Activated naive CD4-positive, alpha-beta T cell treated with anti-CD3 and anti-CD28 coated beads, Interleukin-2, amount 50 U/mL, for 16 hours (primary cell): ENCODE data around the gene MIA.
"Not testable (repeated sequence)": the region's sequence is repeated elsewhere in the genome, so short reads cannot be mapped to it uniquely, and the experiment has no call there.

Source experiments
- DNase-seq: peaks from one replicate; pipeline ENCODE4 v3.0.0-alpha.2; 2020

The MIA gene

DNA sequence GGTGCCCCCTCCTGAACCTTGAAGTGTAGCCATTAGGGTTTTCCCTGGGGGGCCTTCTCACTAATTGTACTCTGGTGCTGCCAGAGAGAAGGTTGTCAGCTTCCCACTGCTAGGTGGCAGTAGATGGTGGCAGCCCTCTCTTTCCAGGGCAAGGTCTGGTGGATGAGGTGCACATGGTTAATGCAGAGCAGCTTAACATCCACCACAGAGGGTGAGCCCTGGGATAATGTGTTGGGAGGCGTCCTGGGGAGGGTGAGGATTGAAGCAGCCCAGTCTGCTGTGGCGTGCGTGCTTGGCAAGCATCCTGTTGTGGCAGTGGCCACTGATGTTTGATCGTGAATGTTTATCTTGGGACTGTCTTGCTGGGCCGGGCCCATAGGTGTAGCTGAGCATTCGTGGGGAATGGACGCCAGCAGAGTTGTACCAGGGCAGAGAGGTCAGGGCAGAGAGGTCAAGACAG, 29.5 kb downstream of the MIA start:
- no peak for DNase-seq

DNA sequence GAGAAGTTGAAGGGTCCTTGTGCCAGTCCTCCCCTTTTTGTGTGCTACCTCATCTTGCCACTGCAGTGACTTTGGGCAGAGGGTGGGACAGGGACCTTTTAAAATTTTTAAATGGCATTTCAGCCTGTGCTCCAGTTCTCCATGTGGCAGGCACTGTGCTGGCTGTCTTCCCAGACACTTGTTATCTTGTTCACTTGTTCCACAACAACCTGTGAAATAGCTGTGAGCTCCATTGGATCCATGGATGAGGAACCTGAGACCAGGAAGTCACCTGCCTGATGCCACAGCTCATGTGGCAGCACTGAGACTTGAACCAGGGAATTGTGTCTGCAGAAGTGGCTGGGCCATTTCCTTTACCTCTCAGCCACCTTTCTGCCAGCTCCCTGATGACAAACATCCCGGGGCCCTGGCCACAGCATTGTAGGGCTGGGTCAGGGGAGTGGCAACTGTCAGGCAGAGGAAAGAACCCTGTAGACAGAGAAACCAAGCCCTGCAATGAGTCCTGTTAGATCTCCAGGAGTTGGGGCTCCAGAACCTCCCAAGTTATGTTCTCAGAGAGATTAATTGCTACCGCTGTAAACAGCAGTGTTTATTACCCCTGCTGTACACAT, 30.0 kb downstream of the MIA start:
- DNase-seq, result no peak

GRCh38 chr19:40806423-40807146, 31.3 kb downstream of the MIA start:
- peak; percentile 76 for DNase-seq

- no peak for DNase-seq
These were observed 32.1 kb downstream of the MIA start for GRCh38 chr19:40807147-40808020.

- no peak for DNase-seq
These were observed 32.7 kb downstream of the MIA start for GRCh38 chr19:40808021-40808325.

DNA sequence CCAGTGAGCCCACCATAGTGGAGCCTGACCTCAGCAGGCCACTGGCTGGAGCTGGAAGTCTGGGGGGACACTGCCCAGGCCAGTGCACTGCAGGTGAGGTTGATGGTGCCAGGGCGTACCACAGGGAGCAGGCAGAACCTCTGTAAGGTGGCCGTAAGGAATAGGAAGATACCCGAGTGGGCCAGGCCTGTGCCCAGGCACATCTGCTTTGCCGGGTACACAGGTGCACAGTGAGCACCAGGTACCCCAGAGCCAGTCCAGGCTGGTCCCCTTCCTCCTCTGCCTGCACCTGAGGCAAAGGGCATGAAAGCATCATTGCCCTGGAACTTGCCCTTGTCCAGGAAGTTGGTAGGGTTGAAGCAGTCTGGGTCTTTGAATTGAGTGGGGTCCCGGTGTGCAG, 33.2 kb downstream of the MIA start:
- no peak for DNase-seq

DNA sequence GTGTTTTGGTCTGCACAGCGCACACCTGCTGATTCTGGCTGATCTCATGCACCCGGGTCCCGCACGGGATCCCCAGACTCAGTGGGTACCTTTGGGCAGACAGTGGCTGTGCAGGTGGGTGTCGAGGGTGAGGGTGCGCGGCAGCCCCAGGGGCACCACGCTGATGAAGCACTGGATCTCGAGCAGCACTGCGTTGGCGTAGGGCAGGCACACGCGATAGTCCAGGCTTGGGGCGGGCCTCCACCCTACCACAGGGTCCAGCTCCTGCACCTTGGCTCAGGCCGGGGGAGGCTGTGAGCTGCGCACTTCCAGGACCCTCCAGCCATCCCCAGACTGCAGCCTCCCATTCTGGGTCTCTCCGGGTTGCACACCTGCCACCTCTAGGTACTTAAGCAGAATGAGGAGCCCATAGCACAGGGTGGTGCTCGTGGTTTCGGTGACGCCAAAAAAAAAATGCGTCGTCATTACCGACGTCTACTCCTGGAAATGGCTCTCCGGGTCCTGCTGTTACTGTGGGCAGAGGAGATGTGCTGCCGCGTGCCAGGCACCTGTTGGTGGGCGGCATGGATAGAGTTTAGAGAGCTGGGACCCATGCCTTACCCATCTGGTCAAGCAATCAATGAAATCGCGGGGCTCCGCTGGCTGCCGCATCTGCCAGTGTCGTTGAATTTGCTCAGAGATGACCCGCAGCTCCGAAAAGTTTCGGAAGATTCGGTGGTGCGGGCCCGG, 34.2 kb downstream of the MIA start:
- no peak for DNase-seq

- no peak for DNase-seq
These were observed 34.8 kb downstream of the MIA start for GRCh38 chr19:40810160-40810559.

DNA sequence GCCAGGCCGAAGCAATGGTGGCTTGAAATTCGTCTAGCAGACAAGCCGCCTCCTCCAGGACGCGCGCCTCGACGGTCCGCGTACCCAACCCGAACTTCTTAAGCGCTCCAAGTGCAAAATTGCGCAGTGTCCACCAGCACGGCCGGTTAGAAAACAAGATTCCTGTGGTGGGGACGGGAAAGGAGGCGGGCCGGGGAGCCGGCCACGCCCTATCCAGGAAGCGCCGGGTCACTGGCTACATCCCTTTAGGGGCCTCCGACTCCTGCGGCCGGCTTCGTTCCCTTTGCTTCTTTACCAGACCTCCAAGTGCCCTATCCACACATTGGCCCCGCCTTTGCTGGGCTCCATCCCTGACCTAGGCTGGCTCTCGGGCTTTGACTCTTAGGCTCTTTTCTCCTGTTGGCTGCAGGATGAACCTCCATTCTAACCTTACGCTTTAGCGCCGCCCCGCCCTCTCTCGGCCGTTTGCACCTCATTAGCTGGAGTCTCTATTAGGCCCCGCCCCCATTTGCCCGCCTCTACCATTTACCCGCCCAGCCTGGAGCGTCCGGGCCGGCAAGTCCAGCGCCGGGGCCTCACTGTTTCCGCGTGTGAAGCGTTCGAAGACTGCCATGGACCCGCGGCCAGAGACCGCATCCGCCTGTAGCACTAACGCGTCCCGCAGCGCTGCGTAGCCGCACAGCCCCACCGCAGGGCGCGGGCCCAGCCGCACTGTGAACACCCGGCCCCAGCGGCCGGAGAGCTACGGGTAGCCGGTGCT, 35.5 kb downstream of the MIA start:
- DNase-seq, result peak; percentile 47

GRCh38 chr19:40811478-40812341, 36.4 kb downstream of the MIA start:
- DNase-seq, result peak; percentile 51

- DNase-seq, result not testable (repeated sequence)
These were observed 37.2 kb downstream of the MIA start for GRCh38 chr19:40812571-40812970.

GRCh38 chr19:40813182-40813581, 37.9 kb downstream of the MIA start:
- no peak for DNase-seq

- DNase-seq, result no peak
These were observed 39.9 kb downstream of the MIA start for GRCh38 chr19:40815223-40815622.

- DNase-seq, result peak; percentile 84
These were observed 43.4 kb downstream of the MIA start for GRCh38 chr19:40818480-40819399.

- DNase-seq, result peak; percentile 65
These were observed 44.3 kb downstream of the MIA start for GRCh38 chr19:40819479-40820234.

DNA sequence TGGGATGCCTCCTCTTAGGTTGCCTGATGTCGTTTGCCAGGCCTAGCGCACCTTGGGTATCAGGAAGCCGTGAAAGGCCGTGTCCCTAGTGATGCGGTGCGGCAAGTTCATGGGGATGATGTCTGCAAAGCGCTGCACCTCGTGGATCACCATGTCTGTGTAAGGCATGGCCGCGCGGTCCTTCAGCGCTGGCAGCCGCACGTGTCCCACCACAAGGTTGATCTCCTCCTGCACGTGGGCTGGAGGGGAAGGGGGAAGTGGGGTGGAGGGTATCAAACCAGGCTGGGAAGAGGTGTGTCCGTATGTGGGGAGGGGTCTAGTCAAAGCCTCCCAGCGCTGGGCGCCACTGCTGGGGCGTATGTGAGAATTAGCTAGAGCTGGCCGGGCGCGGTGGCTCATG, 46.8 kb downstream of the MIA start:
- DNase-seq, result no peak

GRCh38 chr19:40822704-40823553, 47.6 kb downstream of the MIA start:
- not testable (repeated sequence) for DNase-seq

- not testable (repeated sequence) for DNase-seq
These were observed 49.6 kb downstream of the MIA start for GRCh38 chr19:40824916-40825315.
